Measurements from ENCODE around the gene RBM5. TPM values are rescaled to one million over a fixed set of nuclear protein-coding genes. Genes with fewer than 3 reads are reported as not detected.
A peak's percentile ranks its signal among the peaks of the same experiment; 100 is the strongest.

The RBM5 gene
- total RNA-seq, 1 donor from 2014 or later = 332 TPM

GRCh38 chr3:50158530-50159146 lies 69.9 kb downstream of the RBM5 start:
- H3K4me3 Mint-ChIP-seq = peak overlapping the region; percentile 92
- no peaks in the 10 kb centered on the region for H3K9me3 Mint-ChIP-seq
- H3K27me3 Mint-ChIP-seq (ENCODE audit: low read depth) = no peaks in the 10 kb centered on the region
- H3K4me1 Mint-ChIP-seq = peaks cover 75% of the 10 kb centered on the region
- DNase-seq (ENCODE audit: low spot score in 2 of 2, unreplicated experiment in 2 of 2) = no peak
- peak overlapping the region; percentile 86 for H3K27ac Mint-ChIP-seq
- peaks cover 10% of the 10 kb centered on the region for H3K36me3 Mint-ChIP-seq
- TF ChIP-seq CTCF (IDR thresholded peaks at IDR 0.05; ENCODE audit: unreplicated experiment) = no peak

GRCh38 chr3:50160561-50160983 lies 71.9 kb downstream of the RBM5 start:
- H3K27me3 Mint-ChIP-seq (ENCODE audit: low read depth) = no peaks in the 10 kb centered on the region
- DNase-seq (ENCODE audit: low spot score in 2 of 2, unreplicated experiment in 2 of 2) = no peak
- no peaks in the 10 kb centered on the region for H3K9me3 Mint-ChIP-seq
- peak overlapping the region; percentile 73 for H3K27ac Mint-ChIP-seq
- no peak overlapping the region for H3K4me3 Mint-ChIP-seq
- peaks cover 87% of the 10 kb centered on the region for H3K4me1 Mint-ChIP-seq
- H3K36me3 Mint-ChIP-seq = peaks cover 13% of the 10 kb centered on the region
- no peak for TF ChIP-seq CTCF (IDR thresholded peaks at IDR 0.05; ENCODE audit: unreplicated experiment)

DNA sequence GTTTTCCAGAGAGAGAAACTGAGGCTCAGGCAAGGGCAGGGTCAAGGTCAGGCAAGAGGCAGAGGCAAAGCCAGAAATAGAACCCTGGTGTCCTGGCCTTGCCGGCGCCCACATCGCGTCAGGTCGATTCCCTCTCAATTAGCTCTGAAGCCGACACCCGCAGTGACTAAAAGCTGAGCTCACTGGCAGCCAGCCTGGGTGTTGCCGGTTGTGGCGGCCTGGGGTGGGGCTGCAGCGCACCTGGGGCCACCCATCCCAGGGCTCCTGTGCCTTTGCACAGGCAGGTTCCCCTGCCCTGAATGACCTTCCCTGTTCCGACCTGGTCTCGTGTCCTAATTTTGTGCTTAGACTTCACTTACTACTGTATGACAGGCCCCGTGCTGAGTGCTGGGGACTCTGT lies 72.6 kb downstream of the RBM5 start:
- Mint-ChIP-seq H3K36me3 (peaks cover 13% of the 10 kb centered on the region), H3K9me3 (no peaks in the 10 kb centered on the region), H3K27ac (peak overlapping the region; percentile 73), H3K4me3 (no peak overlapping the region), H3K4me1 (peaks cover 88% of the 10 kb centered on the region), H3K27me3 (ENCODE audit: low read depth) (no peaks in the 10 kb centered on the region)
- TF ChIP-seq CTCF (IDR thresholded peaks at IDR 0.05; ENCODE audit: unreplicated experiment) = no peak
- DNase-seq (ENCODE audit: low spot score in 2 of 2, unreplicated experiment in 2 of 2) = no peak

DNA sequence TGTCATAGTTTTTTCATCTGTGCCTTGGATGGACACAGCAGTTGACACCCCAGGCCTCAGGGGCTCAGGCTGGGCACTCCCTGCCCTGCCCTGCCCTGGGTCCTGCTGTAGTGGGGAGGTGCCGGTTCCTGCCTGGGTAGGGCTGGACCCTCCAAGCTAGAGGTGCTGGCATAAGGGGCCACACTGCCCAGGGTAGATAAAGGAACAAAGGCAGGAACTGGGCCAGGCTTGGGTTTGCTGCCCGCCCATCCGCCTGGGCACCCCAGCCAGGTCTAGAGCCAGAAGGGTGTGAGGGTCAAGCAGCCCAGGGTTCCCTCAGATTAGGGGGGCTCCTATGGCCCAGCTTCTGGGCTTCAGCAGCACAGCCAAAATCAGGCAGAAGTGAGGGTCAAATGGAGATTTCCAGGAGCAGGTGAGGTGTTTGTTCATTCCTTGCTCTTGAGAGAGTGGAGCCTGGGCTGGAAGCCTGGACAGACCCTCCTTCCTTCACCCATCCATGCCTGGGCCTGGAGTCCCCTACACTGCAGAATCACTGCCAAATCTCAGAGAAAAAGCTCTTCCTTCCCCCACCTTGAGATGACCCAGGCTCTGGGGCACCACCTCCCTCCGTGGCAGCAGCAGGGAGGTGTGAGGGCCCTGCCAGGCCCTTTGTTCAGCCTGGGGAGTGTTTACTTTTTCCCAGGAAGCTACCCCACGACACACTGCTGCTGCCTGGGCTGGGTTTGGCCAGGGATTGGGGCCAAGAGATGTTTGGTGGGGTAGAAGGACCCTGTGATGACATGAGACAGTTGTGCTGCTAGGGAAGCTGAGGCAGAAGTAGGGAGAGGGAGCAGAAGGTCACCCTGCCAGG lies 73.5 kb downstream of the RBM5 start:
- peaks cover 13% of the 10 kb centered on the region for H3K36me3 Mint-ChIP-seq
- DNase-seq (ENCODE audit: low spot score in 2 of 2, unreplicated experiment in 2 of 2) = no peak

More for the DNA sequence above, 73.5 kb downstream of the RBM5 start:
- TF ChIP-seq CTCF (IDR thresholded peaks at IDR 0.05; ENCODE audit: unreplicated experiment) = no peak
- Mint-ChIP-seq H3K9me3 (no peaks in the 10 kb centered on the region), H3K27me3 (ENCODE audit: low read depth) (no peaks in the 10 kb centered on the region), H3K4me1 (peaks cover 93% of the 10 kb centered on the region), H3K27ac (peak overlapping the region; percentile 65), H3K4me3 (no peak overlapping the region)
